HG02973 (cell line): Measurements from ENCODE around the gene UBXN10.

ENCODE experiments used
- ATAC-seq: cut with Tn5 transposase; IDR thresholded peaks from one replicate; pipeline ENCODE4 v1.9.1; 2021; ENCODE audit warnings: moderate library complexity; ENCODE audit not compliant: unreplicated experiment

The UBXN10 gene

GRCh38 chr1:20182415-20182814 lies 3.5 kb upstream of the UBXN10 start:
- no peak for ATAC-seq

GRCh38 chr1:20183035-20183434 lies 2.9 kb upstream of the UBXN10 start:
- no peak for ATAC-seq

- ATAC-seq, result no peak
These were observed 2.2 kb upstream of the UBXN10 start for GRCh38 chr1:20183616-20184271.

- ATAC-seq, result no peak
These were observed 1.4 kb upstream of the UBXN10 start for GRCh38 chr1:20184481-20184900.

GRCh38 chr1:20184997-20185833 lies 681 bp upstream of the UBXN10 start:
- no peak for ATAC-seq

GRCh38 chr1:20187103-20187812 lies 1.4 kb downstream of the UBXN10 start:
- no peak for ATAC-seq

GRCh38 chr1:20187813-20188454 lies 2.0 kb downstream of the UBXN10 start:
- no peak for ATAC-seq

GRCh38 chr1:20188455-20188817 lies 2.5 kb downstream of the UBXN10 start:
- no peak for ATAC-seq

- no peak for ATAC-seq
These were observed 3.8 kb downstream of the UBXN10 start for GRCh38 chr1:20189664-20190063.

GRCh38 chr1:20190256-20191160 lies 4.6 kb downstream of the UBXN10 start:
- no peak for ATAC-seq

GRCh38 chr1:20191266-20191825 lies 5.5 kb downstream of the UBXN10 start:
- ATAC-seq, result no peak

- ATAC-seq, result no peak
These were observed 6.5 kb downstream of the UBXN10 start for GRCh38 chr1:20192364-20192763.

GRCh38 chr1:20192871-20193411 lies 7.0 kb downstream of the UBXN10 start:
- ATAC-seq, result no peak

- no peak for ATAC-seq
These were observed 8.3 kb downstream of the UBXN10 start for GRCh38 chr1:20194224-20194623.

- no peak for ATAC-seq
These were observed 9.0 kb downstream of the UBXN10 start for GRCh38 chr1:20194757-20195461.

- no peak for ATAC-seq
These were observed 9.5 kb downstream of the UBXN10 start for GRCh38 chr1:20195462-20195780.

GRCh38 chr1:20197329-20197791 lies 11.5 kb downstream of the UBXN10 start:
- no peak for ATAC-seq

- no peak for ATAC-seq
These were observed 12.4 kb downstream of the UBXN10 start for GRCh38 chr1:20198296-20198695.

GRCh38 chr1:20198918-20199317 lies 13.0 kb downstream of the UBXN10 start:
- no peak for ATAC-seq
